ENCODE results near the gene PAX2.

PAX2 gene

GRCh38 chr10:100755821-100756220 is 10.4 kb downstream of the PAX2 start:
- no peak for DNase-seq (ENCODE audit: low read depth in 2 of 2)

GRCh38 chr10:100759331-100759730 is 13.9 kb downstream of the PAX2 start:
- no peak for DNase-seq (ENCODE audit: low read depth in 2 of 2)

DNA sequence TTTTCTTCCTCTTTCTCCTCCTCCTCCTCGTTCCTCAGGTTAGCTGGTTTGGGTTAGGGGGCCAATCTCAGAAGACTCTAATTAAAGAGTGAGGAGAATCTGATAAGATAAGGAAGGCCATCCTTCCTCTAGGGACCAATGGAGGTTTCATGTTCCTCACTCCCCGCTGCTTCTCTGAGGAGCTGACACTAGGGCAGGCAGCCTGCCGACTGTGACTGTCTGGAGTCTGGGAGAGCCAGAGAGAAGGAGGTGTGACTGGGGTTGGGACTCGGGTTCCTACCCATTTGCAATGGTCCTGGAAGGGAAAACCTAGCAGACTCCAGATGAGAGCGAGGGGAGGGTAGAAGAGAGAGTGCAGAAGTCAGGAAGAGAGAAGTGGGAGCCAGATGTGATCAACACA is 15.3 kb downstream of the PAX2 start:
- DNase-seq (ENCODE audit: low read depth in 2 of 2), result no peak

GRCh38 chr10:100761191-100761590 is 15.8 kb downstream of the PAX2 start:
- no peak for DNase-seq (ENCODE audit: low read depth in 2 of 2)

DNA sequence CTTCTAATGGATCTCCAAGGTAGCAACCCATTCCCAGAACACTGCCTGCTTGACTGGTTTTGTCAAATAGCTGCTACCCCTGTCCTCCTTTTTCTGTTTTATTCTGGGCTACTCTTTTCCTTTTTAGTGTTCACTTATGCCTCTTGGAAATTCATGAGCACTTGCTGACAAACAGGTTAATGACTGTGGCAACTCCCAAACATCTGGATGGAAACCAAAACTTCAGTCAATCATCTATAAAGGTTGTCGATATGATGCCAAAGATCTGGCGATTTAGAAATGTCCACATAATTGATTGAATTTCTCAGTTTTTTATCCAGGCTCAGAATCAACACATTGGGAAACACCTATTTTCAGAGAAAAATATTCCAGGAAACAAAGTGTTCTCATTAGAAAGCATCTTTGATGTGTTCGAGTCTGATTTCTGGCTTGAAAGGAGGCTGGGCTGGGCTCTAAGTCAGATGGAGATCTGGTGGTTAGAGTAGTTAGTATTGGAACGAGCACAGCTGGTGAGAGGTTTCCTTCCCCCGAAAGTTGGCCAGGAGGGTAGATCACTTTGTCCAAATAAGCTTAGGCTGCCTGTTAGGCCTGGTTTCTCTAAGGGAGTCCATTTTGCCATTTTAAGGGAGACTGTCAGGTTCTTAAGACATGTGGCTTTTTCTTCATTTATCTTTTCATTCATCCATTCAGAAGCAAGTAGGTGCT is 17.8 kb downstream of the PAX2 start:
- no peak for DNase-seq (ENCODE audit: low read depth in 2 of 2)

DNA sequence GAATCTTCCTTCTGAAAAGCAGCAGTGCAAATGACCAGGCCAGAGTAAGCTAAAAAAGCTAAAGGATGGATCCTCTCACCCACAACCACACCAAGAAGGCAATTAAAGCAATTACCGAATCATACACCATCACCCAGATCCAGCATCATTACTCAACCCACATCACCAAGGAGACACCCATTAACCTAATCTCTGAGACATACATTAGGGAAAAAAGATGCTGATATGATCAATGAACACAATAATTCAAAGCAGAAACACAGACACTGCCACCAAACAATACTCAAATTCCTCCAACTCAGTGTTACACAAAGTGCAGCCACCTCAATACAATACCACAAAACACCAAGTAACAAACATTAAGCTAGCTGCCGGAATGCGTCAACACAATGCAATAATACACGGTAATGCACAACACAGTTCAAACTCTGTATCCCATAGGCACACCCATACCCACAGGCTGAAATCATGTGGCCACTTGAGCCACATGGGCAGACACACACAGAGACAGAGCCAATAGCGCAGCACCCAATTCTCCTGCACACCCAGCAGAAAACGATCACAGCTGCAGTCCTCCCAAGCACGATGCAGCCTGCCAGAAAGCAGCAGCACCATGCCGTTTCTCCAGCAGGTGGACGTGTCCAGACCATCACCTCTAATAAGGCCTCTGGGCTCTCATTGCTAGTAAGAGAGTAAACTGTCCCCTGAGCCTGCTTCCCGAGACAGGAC is 21.5 kb downstream of the PAX2 start:
- no peak for DNase-seq (ENCODE audit: low read depth in 2 of 2)

- DNase-seq (ENCODE audit: low read depth in 2 of 2), result no peak
These were observed 22.0 kb downstream of the PAX2 start for GRCh38 chr10:100767422-100767775.

- no peak for DNase-seq (ENCODE audit: low read depth in 2 of 2)
These were observed 24.1 kb downstream of the PAX2 start for GRCh38 chr10:100769481-100769880.

DNA sequence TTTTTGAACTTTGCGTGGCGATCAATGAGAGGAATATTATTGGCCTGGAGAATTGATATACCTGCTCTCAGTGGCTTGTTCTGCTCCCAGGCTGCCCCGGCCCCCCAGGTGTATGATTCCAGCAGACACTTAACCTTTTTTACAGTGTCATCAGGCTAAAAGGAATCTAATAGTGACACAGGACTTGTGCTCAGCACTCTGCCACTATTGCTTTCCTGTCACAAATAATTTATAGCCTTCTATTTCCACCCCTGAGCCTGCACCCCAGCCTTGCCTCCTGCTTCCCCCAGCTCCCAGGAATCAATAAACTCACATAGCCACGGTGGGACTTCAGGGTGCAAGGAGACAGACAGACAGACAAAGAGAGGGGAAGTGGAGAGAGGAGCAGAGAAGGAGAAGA is 28.3 kb downstream of the PAX2 start:
- DNase-seq (ENCODE audit: low read depth in 2 of 2), result no peak

DNA sequence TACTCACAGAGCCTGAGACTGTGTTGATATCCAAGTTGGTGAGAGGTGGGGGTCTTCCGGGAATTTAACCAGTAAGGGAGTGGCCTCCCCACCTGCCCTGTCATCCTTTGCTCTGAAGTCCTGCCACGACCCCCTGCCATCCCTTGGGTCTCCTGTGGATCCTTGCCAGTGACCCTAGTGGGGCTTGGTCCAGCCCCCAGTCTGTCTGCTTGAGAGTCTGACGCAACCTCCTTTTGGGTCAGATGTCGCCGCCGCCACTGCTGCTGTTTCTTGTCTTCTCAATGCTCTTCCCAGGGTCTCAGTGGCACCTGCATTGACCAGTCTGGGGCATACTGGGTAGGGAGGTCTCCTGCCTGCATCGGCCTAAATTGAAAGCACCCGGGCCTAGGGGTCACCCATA is 28.8 kb downstream of the PAX2 start:
- DNase-seq (ENCODE audit: low read depth in 2 of 2), result no peak

- no peak for DNase-seq (ENCODE audit: low read depth in 2 of 2)
These were observed 29.5 kb downstream of the PAX2 start for GRCh38 chr10:100774876-100775275.

DNA sequence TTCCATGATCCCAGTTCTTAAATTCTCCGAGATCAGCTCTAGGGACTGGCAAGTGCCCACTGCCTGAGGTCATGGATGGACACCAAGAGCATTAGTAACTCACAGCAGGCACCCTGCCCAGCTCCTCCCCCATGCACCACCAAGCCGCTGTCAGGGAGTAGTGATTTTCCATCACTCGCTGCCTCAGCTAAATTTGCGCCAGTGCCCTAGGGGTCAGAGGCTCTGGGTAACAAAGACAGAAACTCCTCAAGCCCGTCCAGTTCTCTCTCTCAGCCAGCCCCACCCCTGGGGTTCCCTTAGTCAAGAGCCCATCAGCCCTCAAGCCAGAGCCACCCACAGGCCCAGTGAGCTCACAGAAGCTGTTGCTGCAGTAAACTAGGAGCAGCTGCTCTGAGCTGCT is 30.0 kb downstream of the PAX2 start:
- DNase-seq (ENCODE audit: low read depth in 2 of 2), result no peak

DNA sequence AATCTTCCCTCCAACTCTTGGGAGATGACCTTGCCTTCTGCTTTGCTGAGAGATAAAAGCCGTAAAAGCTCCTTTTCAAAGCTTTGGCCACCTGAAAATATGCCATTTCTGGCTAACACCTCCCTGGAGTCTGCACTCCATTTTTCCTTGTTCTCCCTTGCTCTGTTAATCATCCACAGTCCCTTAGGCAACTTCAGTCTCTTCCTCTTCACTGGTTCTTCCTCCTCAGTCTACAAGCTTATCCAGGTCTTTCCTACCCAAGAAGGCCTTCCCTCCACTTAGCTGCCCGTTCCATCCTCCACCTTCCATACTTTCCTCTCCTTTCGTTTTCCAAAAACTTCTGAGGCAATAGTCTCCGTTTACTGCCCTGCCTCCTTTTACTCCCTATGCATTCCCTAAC is 30.5 kb downstream of the PAX2 start:
- DNase-seq (ENCODE audit: low read depth in 2 of 2), result no peak

DNA sequence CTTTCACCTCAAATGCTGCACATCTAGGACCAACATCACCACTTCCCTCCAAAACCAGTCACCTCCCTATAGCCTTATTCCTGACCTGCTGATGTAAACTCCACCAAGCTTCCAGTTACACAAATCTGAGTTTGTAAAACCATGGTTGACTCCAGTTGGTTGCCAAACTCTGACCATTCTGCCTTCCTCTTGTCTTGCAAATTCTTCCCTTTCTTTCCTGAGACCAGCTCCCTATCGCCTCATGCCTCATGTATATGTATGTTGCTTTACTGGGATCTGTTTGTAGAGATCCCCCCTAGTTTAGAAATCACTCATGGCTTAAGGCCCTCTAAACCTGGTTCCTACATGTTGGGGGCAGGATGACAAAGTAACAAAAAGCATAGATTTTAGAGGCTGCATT is 31.3 kb downstream of the PAX2 start:
- no peak for DNase-seq (ENCODE audit: low read depth in 2 of 2)

DNA sequence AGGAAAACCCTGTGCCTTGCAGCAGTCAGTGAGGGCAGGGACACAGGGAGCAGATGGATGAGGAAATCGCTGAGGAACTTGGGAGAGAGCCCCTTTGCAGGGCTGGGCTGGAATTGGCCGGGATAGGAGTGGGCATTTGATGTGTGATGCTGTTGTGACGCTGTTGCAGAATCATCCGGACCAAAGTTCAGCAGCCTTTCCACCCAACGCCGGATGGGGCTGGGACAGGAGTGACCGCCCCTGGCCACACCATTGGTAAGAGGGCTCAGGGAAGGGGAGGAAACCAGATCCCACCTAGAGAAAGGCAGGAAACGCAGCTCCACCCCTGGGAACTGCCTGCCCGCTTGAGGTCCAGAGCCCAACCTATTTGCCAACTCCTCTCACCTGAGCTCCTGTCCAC is 33.9 kb downstream of the PAX2 start:
- no peak for DNase-seq (ENCODE audit: low read depth in 2 of 2)

- DNase-seq (ENCODE audit: low read depth in 2 of 2), result no peak
These were observed 34.9 kb downstream of the PAX2 start for GRCh38 chr10:100780324-100780723.

- DNase-seq (ENCODE audit: low read depth in 2 of 2), result no peak
These were observed 35.8 kb downstream of the PAX2 start for GRCh38 chr10:100781145-100781665.

- no peak for DNase-seq (ENCODE audit: low read depth in 2 of 2)
These were observed 37.3 kb downstream of the PAX2 start for GRCh38 chr10:100782461-100783244.

- no peak for DNase-seq (ENCODE audit: low read depth in 2 of 2)
These were observed 38.7 kb downstream of the PAX2 start for GRCh38 chr10:100784126-100784525.

DNA sequence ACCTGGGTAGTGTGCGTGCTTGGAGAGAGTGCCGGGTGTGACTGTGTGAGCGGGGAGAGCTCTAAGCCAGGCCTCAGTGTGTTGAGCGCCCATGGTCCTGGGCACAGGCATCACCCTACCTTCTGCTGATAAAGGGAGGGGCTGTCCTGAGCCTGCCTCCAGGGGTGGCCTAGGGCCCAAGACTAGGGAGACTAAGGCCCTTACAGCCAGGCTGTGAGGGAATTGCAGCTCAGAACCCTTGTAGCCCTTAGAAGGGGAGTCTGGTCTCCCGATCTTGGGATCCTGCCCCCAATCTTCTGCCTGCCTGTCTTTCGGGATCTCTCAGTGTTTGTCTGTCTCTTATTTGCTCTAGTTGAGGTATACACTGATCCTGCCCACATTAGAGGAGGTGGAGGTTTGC is 41.2 kb downstream of the PAX2 start:
- no peak for DNase-seq (ENCODE audit: low read depth in 2 of 2)

GRCh38 chr10:100788002-100788903 is 42.9 kb downstream of the PAX2 start:
- no peak for DNase-seq (ENCODE audit: low read depth in 2 of 2)

- DNase-seq (ENCODE audit: low read depth in 2 of 2), result no peak
These were observed 45.4 kb downstream of the PAX2 start for GRCh38 chr10:100790761-100791208.

Data from fibroblast of skin of left biceps (primary cell).